Cardiac muscle cell (in vitro differentiated cells and primary cell): Measurements from ENCODE around the gene NUDCD3. TPM values are rescaled to one million over a fixed set of nuclear protein-coding genes. Genes with fewer than 3 reads are reported as not detected.

Experiments used
- DNase-seq, 2 donors: peaks; one replicate each; pipeline versions ENCODE4 v3.0.0 to v3.0.0-alpha.2; 2010 to 2017; ENCODE audit warnings: low read depth in 1 of 2, low spot score in 1 of 2
- H3K27ac ChIP-seq: fragments of 200-600 bp; sonication (generic); 2 replicates; pipeline ENCODE4 v1.5.1; 2016
- H3K27me3 ChIP-seq: fragments of 200-600 bp; sonication (generic); 2 replicates; pipeline ENCODE4 v1.6.0; 2016; ENCODE audit warnings: control low read depth
- H3K36me3 ChIP-seq: fragments of 200-600 bp; sonication (generic); 2 replicates; pipeline ENCODE4 v1.5.1; 2016; ENCODE audit warnings: control low read depth
- H3K4me1 ChIP-seq: fragments of 200-600 bp; sonication (generic); 2 replicates; pipeline ENCODE4 v1.8.1; 2017; ENCODE audit warnings: low read depth, mild to moderate bottlenecking, mixed run types
- H3K4me3 ChIP-seq: fragments of 200-600 bp; sonication (generic); 2 replicates; pipeline ENCODE4 v1.5.1; 2016; ENCODE audit warnings: mild to moderate bottlenecking
- H3K9me3 ChIP-seq: fragments of 200-600 bp; sonication (generic); 2 replicates; pipeline ENCODE4 v1.5.1; 2017; ENCODE audit warnings: low read depth, mild to moderate bottlenecking, control low read depth
- polyA plus RNA-seq: library from polyadenylated mRNA; unstranded; fragments of >200 nt; fragmentation: Nextera tagmentation; extraction: Ambion mirVana; gene quantifications from 2 replicates; pipeline ENCODE4 v1.2.1, GENCODE V29; 2016
- total RNA-seq: library from RNA; depleted of rRNA; stranded (reverse); fragments of >200 nt; gene quantifications from 2 replicates; pipeline ENCODE4 v1.2.3, GENCODE V29; 2016
- TF ChIP-seq, protein P1 (sequence below): IDR thresholded peaks from 2 replicates; pipeline ENCODE4 v1.5.1; 2012; ENCODE audit warnings: low read depth, mild to moderate bottlenecking, low read length

The NUDCD3 gene
- total and polyA plus RNA-seq, 2 experiments from 2014 or later, result 44.8 to 98.7 TPM

DNA sequence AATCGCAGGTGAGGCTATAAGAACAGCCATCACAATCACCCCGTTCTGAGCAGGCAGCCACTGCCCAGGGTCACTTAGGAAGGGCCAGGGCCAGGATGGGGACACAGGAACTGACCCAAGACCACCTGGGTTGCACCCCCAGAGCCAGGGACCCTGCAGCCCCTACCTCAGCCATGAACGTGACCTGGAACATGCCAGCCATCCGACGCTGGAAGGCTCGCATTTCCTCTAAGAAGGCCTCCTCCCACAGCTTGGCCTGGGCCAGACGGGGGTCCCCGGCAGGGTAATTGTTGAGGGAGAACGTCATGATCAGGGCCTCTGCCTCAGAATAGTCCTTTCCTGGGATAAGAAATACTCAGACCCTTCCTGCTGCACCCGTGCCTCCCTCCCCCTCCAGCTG is 45.6 kb upstream of the NUDCD3 start:
- Histone ChIP-seq H3K36me3 (no peaks in the 10 kb centered on the region), H3K4me1 (no peaks in the 10 kb centered on the region), H3K27me3 (no peaks in the 10 kb centered on the region), H3K4me3 (no peak overlapping the region), H3K27ac (no peak overlapping the region), H3K9me3 (no peaks in the 10 kb centered on the region)
- TF ChIP-seq, protein P1, sequence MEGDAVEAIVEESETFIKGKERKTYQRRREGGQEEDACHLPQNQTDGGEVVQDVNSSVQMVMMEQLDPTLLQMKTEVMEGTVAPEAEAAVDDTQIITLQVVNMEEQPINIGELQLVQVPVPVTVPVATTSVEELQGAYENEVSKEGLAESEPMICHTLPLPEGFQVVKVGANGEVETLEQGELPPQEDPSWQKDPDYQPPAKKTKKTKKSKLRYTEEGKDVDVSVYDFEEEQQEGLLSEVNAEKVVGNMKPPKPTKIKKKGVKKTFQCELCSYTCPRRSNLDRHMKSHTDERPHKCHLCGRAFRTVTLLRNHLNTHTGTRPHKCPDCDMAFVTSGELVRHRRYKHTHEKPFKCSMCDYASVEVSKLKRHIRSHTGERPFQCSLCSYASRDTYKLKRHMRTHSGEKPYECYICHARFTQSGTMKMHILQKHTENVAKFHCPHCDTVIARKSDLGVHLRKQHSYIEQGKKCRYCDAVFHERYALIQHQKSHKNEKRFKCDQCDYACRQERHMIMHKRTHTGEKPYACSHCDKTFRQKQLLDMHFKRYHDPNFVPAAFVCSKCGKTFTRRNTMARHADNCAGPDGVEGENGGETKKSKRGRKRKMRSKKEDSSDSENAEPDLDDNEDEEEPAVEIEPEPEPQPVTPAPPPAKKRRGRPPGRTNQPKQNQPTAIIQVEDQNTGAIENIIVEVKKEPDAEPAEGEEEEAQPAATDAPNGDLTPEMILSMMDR, result no peak
- DNase-seq, result no peak

DNA sequence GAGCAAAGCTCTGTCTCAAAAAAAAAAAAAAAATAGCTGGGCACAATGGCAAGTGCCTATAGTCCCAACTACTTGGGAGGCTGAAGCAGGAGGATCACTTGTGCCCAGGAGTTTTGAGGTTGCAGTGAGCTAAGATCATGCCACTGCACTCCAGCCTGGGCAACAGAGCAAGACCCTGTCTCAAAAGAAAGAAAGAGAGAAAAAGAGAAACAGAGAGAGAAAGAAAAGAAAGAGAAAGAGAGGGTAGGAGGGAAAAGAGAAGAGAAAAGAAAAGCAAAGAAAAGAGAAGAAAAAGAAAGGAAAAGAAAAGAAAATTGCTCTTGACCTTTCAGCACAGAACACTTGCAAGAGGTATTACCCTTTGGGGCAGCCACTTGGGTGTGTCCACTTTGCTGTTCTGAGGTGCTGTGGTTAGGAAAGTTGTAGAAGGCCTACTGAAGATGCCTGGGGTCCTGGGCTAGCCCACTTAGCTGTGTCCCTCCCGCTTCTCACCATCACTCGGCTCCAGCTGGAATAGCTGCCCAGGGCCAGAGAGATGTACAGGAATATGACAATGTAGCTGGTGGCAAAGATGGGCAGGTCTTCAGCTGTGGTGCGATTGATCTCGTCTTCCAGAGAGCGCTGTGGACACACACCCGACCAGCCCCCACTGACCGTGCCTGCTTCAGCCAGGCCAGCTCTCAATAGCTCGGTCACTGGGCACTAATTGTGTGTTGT is 45.0 kb upstream of the NUDCD3 start:
- no peaks in the 10 kb centered on the region for H3K4me1 ChIP-seq
- no peak overlapping the region for H3K4me3 ChIP-seq
- H3K27ac ChIP-seq, result no peak overlapping the region
- H3K9me3 ChIP-seq, result no peaks in the 10 kb centered on the region
- H3K36me3 ChIP-seq, result no peaks in the 10 kb centered on the region
- no peaks in the 10 kb centered on the region for H3K27me3 ChIP-seq
- DNase-seq, result no peak
- TF ChIP-seq, protein P1, result no peak

DNA sequence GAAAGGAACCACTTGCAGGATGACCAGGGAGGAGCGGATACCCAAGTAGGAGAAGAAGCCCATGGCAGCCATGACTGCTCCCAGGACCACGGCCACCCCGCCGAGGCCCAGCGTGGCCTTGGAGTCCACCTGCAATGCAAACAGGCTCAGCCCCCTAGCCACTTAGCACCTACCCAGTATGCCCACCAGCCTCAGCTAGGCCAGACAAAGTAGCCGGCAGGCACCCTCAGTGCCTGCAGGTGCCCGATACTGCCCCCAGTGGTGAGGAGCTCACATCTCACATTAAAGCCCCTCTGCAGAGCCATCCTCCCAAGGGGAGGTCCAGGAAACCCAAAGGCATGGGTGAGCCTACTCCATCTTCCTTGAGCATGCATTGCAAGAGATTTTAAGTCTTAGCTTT is 44.0 kb upstream of the NUDCD3 start:
- DNase-seq, result peak; percentile 46 to 73
- Histone ChIP-seq H3K27ac (no peak overlapping the region), H3K9me3 (no peaks in the 10 kb centered on the region), H3K4me1 (no peaks in the 10 kb centered on the region), H3K4me3 (no peak overlapping the region), H3K27me3 (no peaks in the 10 kb centered on the region), H3K36me3 (no peaks in the 10 kb centered on the region)
- TF ChIP-seq, protein P1, result peak; percentile 66

DNA sequence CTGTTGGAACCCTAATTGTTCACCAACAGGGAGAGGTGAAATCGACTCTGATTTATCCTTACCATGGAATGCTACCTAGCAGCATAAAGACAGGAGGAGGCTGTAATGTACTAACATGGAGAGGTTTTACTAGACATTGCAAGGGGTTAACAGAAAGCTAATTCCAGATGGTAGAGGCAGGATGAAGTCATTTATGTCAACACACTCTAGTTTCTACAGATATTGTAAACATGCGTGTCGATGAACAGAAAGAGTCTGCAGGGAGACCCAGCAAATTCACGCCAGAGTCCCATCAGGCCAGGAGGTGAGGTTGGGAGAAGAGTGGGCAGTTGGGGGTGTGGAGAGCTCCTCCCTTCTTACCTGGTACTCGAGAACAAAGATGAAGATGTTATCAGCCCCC is 43.6 kb upstream of the NUDCD3 start:
- H3K27ac ChIP-seq, result no peak overlapping the region
- no peaks in the 10 kb centered on the region for H3K36me3 ChIP-seq
- no peak overlapping the region for H3K4me3 ChIP-seq
- TF ChIP-seq, protein P1, result no peak
- no peaks in the 10 kb centered on the region for H3K9me3 ChIP-seq
- no peaks in the 10 kb centered on the region for H3K27me3 ChIP-seq
- no peaks in the 10 kb centered on the region for H3K4me1 ChIP-seq
- no peak for DNase-seq

DNA sequence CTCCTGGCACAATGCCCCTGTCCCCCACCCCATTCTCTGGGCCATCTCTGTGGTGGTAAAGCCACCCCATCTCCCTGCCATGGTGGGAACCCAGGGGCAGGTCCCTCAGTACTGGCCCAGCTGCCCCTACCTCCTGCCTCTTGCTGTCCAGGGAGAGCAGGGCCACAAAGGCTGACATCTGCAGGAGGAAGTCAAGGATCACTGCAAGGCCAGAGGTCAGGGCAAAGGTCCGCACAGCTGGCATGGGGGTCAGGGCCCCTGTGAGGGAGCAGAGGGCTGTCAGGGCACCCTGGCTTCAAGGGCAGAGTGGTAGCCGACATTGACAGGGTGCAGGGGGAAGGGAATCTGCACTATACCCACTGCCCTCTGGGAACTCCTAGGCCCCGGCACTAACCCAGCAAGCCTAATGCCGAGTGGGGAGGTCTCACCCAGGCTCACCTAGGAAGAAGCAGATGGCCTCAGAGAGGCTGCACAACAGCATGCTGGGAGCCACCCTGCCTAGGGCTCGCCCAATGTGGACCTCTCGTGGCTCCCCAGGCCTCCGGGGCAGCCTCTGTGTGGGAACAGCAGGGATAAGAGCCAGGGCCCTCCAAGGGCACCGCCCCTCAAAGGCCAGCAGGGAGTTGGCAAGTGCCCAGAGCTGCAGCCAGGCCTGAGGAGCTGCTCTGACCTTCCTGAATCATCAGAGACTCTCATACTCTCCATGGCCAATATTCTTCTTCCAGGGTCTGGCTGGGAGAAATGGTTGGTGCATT is 43.0 kb upstream of the NUDCD3 start:
- H3K4me1 ChIP-seq, result no peaks in the 10 kb centered on the region
- DNase-seq, result peak in 1 of 2 donors; percentile 14
- no peaks in the 10 kb centered on the region for H3K9me3 ChIP-seq
- no peak overlapping the region for H3K27ac ChIP-seq
- H3K4me3 ChIP-seq, result no peak overlapping the region
- TF ChIP-seq, protein P1, result no peak
- H3K36me3 ChIP-seq, result no peaks in the 10 kb centered on the region
- H3K27me3 ChIP-seq, result no peaks in the 10 kb centered on the region
